ENCODE measurements around the gene TBC1D22B. TPM values are rescaled to one million over a fixed set of nuclear protein-coding genes. Genes with fewer than 3 reads are reported as not detected.
A peak's percentile ranks its signal among the peaks of the same experiment; 100 is the strongest.

The TBC1D22B gene
- 12.5 TPM for total RNA-seq

- DNase-seq (ENCODE audit: extremely low spot score in 2 of 2) = peak; percentile 98
- H3K27ac ChIP-seq = peak within 1 kb of the TSS; percentile 77
- no peaks in the 10 kb centered on the region for H3K27me3 ChIP-seq
- intact Hi-C loops (cut with DNase I) = no loop called here
- H3K36me3 ChIP-seq = no peaks in the 10 kb centered on the region
- peaks cover 46% of the 10 kb centered on the region for H3K4me1 ChIP-seq
- TF ChIP-seq, protein P1, sequence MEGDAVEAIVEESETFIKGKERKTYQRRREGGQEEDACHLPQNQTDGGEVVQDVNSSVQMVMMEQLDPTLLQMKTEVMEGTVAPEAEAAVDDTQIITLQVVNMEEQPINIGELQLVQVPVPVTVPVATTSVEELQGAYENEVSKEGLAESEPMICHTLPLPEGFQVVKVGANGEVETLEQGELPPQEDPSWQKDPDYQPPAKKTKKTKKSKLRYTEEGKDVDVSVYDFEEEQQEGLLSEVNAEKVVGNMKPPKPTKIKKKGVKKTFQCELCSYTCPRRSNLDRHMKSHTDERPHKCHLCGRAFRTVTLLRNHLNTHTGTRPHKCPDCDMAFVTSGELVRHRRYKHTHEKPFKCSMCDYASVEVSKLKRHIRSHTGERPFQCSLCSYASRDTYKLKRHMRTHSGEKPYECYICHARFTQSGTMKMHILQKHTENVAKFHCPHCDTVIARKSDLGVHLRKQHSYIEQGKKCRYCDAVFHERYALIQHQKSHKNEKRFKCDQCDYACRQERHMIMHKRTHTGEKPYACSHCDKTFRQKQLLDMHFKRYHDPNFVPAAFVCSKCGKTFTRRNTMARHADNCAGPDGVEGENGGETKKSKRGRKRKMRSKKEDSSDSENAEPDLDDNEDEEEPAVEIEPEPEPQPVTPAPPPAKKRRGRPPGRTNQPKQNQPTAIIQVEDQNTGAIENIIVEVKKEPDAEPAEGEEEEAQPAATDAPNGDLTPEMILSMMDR (IDR thresholded peaks at IDR 0.05) = no peak
- TF ChIP-seq POLR2AphosphoS5 (IDR thresholded peaks at IDR 0.05; ENCODE audit: insufficient read depth in 1 of 2, low read depth in 1 of 2) = peak; percentile 78 to 90
- TF ChIP-seq POLR2A (IDR thresholded peaks at IDR 0.05) = peak in 1 of 2 donors; percentile 34
- H3K9me3 ChIP-seq = no peaks in the 10 kb centered on the region
- peak within 1 kb of the TSS; percentile 64 to 80 for H3K4me3 ChIP-seq
Observed at GRCh38 chr6:37257634-37258404, at the start of gene TBC1D22B, which contains the start of gene TMEM217. Gene TBC1D22B, plus strand, starts transcription at chr6:37257772. Its CDS starts 146 bp downstream, at chr6:37257918. Gene TMEM217, minus strand, starts transcription at chr6:37258144. Its CDS starts 39,114 bp downstream, at chr6:37219030.

GRCh38 chr6:37207903-37208456 is 49.6 kb upstream of the TBC1D22B start:
- no peaks in the 10 kb centered on the region for H3K9me3 ChIP-seq
- peaks cover 6% of the 10 kb centered on the region for H3K4me1 ChIP-seq
- TF ChIP-seq, protein P1 (IDR thresholded peaks at IDR 0.05) = peak; percentile 35 to 72 (median 72)
- TF ChIP-seq POLR2AphosphoS5 (IDR thresholded peaks at IDR 0.05; ENCODE audit: insufficient read depth in 1 of 2, low read depth in 1 of 2) = no peak
- no peak overlapping the region for H3K4me3 ChIP-seq
- no peaks in the 10 kb centered on the region for H3K36me3 ChIP-seq
- intact Hi-C loops (cut with DNase I) = no loop called here
- no peaks in the 10 kb centered on the region for H3K27me3 ChIP-seq
- no peak for DNase-seq (ENCODE audit: extremely low spot score in 2 of 2)
- H3K27ac ChIP-seq = no peak overlapping the region

DNA sequence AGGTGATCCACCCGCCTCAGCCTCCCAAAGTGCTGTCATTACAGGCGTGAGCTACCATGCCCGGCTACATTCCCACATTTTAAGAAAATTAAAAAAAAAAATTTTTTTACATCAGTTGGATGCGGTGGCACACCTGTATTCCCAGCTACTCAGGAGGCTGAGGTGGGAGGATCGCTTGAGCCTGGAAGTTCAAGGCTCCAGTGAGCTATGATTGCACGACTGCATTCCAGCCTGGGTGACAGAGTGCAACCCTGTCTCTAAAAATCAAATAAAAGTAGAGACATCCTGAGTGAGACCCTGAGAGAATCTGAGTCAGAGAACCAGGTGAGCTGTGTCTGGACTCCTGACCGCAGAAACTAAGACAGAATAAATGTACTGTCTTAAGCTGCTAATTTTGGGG is 48.8 kb upstream of the TBC1D22B start:
- Histone ChIP-seq H3K4me1 (peaks cover 6% of the 10 kb centered on the region), H3K36me3 (no peaks in the 10 kb centered on the region), H3K27me3 (no peaks in the 10 kb centered on the region), H3K27ac (no peak overlapping the region), H3K4me3 (no peak overlapping the region), H3K9me3 (no peaks in the 10 kb centered on the region)
- TF ChIP-seq POLR2AphosphoS5 (IDR thresholded peaks at IDR 0.05; ENCODE audit: insufficient read depth in 1 of 2, low read depth in 1 of 2) (no peak), POLR2A (IDR thresholded peaks at IDR 0.05) (no peak)
- TF ChIP-seq, protein P1 (IDR thresholded peaks at IDR 0.05) = no peak
- intact Hi-C loops (cut with DNase I) = no loop called here
- no peak for DNase-seq (ENCODE audit: extremely low spot score in 2 of 2)

- TF ChIP-seq POLR2A (IDR thresholded peaks at IDR 0.05) = no peak
- TF ChIP-seq, protein P1 (IDR thresholded peaks at IDR 0.05) = no peak
- TF ChIP-seq POLR2AphosphoS5 (IDR thresholded peaks at IDR 0.05; ENCODE audit: insufficient read depth in 1 of 2, low read depth in 1 of 2) = no peak
- no peaks in the 10 kb centered on the region for H3K36me3 ChIP-seq
- H3K4me1 ChIP-seq = peaks cover 6% of the 10 kb centered on the region
- no peaks in the 10 kb centered on the region for H3K27me3 ChIP-seq
- no peaks in the 10 kb centered on the region for H3K9me3 ChIP-seq
- intact Hi-C loops (cut with DNase I) = no loop called here
- no peak overlapping the region for H3K4me3 ChIP-seq
- H3K27ac ChIP-seq = no peak overlapping the region
- DNase-seq (ENCODE audit: extremely low spot score in 2 of 2) = no peak
Observed at GRCh38 chr6:37209461-37210205, 47.9 kb upstream of the TBC1D22B start.
